ENCODE measurements around the gene CARD8. TPM values are rescaled to one million over a fixed set of nuclear protein-coding genes. Genes with fewer than 3 reads are reported as not detected.
A peak's percentile ranks its signal among the peaks of the same experiment; 100 is the strongest.

Gene CARD8, protein sequence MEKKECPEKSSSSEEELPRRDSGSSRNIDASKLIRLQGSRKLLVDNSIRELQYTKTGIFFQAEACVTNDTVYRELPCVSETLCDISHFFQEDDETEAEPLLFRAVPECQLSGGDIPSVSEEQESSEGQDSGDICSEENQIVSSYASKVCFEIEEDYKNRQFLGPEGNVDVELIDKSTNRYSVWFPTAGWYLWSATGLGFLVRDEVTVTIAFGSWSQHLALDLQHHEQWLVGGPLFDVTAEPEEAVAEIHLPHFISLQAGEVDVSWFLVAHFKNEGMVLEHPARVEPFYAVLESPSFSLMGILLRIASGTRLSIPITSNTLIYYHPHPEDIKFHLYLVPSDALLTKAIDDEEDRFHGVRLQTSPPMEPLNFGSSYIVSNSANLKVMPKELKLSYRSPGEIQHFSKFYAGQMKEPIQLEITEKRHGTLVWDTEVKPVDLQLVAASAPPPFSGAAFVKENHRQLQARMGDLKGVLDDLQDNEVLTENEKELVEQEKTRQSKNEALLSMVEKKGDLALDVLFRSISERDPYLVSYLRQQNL
- total RNA-seq, result 11.2 and 14.1 TPM in 2 replicates

DNA sequence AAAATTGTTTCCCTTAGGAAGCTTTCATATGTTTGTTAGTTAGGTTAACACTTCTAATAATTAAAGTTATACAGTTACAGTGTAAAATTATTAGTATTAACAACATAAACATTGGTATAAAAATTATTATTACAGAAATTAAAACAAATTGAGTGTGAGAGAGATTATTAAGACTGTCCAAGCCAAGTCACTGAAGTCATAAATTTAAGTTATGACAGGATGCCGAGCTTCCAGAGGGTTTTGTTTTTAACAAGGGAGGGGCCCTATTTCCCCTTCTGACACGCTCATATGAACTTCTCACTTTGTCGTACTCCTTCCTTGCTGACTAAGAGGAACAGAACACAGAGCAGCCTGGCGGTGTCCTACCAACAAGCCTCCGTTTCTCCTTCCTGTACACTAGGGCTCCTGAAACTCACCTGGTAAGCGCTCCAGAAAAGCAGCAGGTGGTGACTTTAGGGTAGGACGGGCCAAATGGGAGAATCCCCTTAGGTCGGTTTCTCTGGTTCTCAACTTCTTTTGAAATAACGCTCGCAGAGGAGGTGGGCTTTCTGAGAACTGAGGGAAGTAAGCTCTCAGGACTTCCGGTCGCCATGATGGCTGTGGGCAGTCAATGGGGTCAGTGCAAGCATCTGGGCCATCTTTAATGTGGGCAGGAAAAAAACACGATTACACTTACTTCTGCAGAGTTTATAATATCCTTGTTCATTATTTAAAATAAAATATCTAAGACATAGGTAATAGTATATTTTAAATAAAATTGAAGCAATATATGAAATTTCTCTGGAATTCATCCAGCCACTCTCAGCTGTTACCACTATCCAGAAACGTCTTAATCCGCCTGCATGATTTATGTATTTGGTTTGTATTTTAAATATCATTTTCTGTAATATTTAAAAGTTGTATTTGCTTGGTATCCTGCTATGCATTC, at the start of gene CARD8:
Gene CARD8 (minus strand): TSS at position 537 of the 928 bp plus-strand sequence. CDS start 14,892 bp downstream, outside the sequence.
- TF ChIP-seq, protein P1, sequence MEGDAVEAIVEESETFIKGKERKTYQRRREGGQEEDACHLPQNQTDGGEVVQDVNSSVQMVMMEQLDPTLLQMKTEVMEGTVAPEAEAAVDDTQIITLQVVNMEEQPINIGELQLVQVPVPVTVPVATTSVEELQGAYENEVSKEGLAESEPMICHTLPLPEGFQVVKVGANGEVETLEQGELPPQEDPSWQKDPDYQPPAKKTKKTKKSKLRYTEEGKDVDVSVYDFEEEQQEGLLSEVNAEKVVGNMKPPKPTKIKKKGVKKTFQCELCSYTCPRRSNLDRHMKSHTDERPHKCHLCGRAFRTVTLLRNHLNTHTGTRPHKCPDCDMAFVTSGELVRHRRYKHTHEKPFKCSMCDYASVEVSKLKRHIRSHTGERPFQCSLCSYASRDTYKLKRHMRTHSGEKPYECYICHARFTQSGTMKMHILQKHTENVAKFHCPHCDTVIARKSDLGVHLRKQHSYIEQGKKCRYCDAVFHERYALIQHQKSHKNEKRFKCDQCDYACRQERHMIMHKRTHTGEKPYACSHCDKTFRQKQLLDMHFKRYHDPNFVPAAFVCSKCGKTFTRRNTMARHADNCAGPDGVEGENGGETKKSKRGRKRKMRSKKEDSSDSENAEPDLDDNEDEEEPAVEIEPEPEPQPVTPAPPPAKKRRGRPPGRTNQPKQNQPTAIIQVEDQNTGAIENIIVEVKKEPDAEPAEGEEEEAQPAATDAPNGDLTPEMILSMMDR (IDR thresholded peaks at IDR 0.05; ENCODE audit: insufficient read depth, low read length, poor library complexity, severe bottlenecking), result no peak
- Histone ChIP-seq H3K27me3 (ENCODE audit: control insufficient read depth, insufficient read depth, low read length) (no peaks in the 10 kb centered on the region), H3K36me3 (ENCODE audit: control insufficient read depth, insufficient read depth, low read length) (no peaks in the 10 kb centered on the region), H3K4me3 (ENCODE audit: low read depth, low read length) (peak within 1 kb of the TSS; percentile 87)
- DNase-seq (ENCODE audit: low read depth), result peak; percentile 58

DNA sequence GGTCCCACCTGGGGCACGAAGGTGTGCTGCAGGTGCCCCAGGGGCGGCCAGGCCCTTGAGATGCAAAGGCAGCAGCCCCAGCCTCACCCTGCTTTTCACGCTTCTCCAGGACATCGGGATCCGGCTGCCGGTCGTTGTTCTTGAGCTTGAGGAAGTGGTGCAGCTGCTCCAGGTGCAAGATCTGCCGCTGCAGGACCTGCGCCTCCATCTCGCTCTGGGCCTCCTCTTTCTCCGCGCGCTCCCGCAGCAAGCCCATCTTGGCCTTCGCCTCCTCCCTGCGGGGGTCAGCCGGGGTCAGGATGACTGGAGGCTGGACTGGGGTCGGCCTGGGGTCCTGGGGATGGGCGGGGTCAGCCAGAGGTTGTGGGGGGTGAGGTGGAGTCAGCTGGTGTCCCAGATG, 48.2 kb upstream of the CARD8 start:
- DNase-seq (ENCODE audit: low read depth), result no peak
- TF ChIP-seq, protein P1 (IDR thresholded peaks at IDR 0.05; ENCODE audit: insufficient read depth, low read length, poor library complexity, severe bottlenecking), result no peak
- Histone ChIP-seq H3K36me3 (ENCODE audit: control insufficient read depth, insufficient read depth, low read length) (no peaks in the 10 kb centered on the region), H3K4me3 (ENCODE audit: low read depth, low read length) (no peak overlapping the region), H3K27me3 (ENCODE audit: control insufficient read depth, insufficient read depth, low read length) (peaks cover 2% of the 10 kb centered on the region)

DNA sequence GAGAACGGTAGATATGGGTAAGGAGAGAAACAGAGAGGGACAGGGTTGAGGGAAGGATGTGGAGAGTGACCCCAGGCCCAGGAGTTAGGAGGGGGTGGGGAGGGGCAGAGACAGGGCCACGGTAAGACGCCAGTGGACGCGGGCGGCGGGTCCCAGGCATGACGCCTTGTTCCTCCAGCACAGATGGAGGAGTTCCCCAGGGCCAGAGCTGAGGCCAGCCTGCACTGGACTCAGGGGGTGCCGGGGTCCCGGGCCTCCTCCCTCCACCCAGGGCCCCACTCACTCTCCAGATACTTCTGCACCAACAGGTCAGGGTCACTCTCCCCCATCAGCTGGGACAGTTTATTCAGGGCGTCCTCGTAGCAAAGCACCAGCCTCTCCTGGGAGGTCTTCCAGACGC, 47.7 kb upstream of the CARD8 start:
- H3K4me3 ChIP-seq (ENCODE audit: low read depth, low read length), result no peak overlapping the region
- H3K27me3 ChIP-seq (ENCODE audit: control insufficient read depth, insufficient read depth, low read length), result peaks cover 2% of the 10 kb centered on the region
- no peak for DNase-seq (ENCODE audit: low read depth)
- H3K36me3 ChIP-seq (ENCODE audit: control insufficient read depth, insufficient read depth, low read length), result no peaks in the 10 kb centered on the region
- TF ChIP-seq, protein P1 (IDR thresholded peaks at IDR 0.05; ENCODE audit: insufficient read depth, low read length, poor library complexity, severe bottlenecking), result no peak

DNA sequence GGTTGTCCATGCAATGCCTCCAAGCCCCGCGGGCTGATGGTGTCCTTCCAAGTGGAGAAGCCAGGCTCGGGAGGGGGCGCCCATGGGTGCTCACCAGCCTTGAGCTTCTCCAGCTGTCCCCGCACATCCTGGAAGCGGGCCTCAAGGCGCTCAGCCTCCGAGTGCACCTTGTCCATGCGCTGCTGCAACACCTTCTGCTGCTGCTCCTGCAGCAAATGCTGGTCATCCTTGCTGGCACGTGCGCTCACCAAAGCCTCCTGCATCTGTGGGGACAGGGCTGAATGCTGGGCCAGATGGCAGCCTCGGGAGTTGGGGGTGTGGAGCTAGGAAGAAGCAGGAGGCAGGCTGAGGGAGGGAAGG, 46.9 kb upstream of the CARD8 start:
- H3K4me3 ChIP-seq (ENCODE audit: low read depth, low read length), result no peak overlapping the region
- no peaks in the 10 kb centered on the region for H3K36me3 ChIP-seq (ENCODE audit: control insufficient read depth, insufficient read depth, low read length)
- TF ChIP-seq, protein P1 (IDR thresholded peaks at IDR 0.05; ENCODE audit: insufficient read depth, low read length, poor library complexity, severe bottlenecking), result no peak
- DNase-seq (ENCODE audit: low read depth), result no peak
- H3K27me3 ChIP-seq (ENCODE audit: control insufficient read depth, insufficient read depth, low read length), result peaks cover 2% of the 10 kb centered on the region

DNA sequence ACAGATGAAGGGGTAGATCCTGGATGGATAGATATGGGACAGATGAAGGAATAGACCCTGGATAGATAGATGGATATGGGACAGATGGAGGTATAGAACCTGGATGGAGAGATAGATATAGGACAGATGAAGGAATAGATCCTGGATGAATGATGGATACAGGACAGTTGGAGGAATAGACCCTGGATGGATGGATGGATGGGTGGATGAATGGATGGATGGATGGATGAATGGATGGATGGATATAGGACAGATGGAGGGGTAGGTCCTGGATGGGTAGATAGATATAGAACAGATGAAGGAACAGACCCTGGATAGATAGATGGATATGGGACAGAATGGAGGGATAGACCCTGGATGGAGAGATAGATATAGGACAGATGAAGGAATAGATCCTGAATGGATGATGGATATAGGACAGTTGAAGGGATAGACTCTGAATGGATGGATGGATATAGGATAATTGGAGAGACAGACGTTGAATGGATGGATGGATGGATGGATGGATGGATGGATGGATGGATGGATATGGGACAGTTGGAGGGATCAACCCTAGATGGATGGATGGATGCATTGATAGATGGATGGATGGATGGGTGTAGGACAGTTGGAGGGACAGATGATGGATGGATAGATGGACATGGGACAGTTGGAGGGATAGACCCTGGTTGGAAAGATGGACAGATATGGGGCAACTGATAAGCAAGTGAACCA, 46.3 kb upstream of the CARD8 start:
- no peak for DNase-seq (ENCODE audit: low read depth)
- TF ChIP-seq, protein P1 (IDR thresholded peaks at IDR 0.05; ENCODE audit: insufficient read depth, low read length, poor library complexity, severe bottlenecking), result no peak
- Histone ChIP-seq H3K27me3 (ENCODE audit: control insufficient read depth, insufficient read depth, low read length) (peaks cover 2% of the 10 kb centered on the region), H3K4me3 (ENCODE audit: low read depth, low read length) (no peak overlapping the region), H3K36me3 (ENCODE audit: control insufficient read depth, insufficient read depth, low read length) (no peaks in the 10 kb centered on the region)

Measured in kidney epithelial cell (primary cell).